ENCODE measurements around the gene KRT76.

KRT76 gene

GRCh38 chr12:52735106-52735505 lies 42.0 kb downstream of the KRT76 start:
- TF ChIP-seq CTCF (IDR thresholded peaks at IDR 0.05) = no peak
- Histone ChIP-seq H3K27ac (no peak overlapping the region), H3K4me3 (no peak overlapping the region)
- no peak for DNase-seq (ENCODE audit: low spot score)

GRCh38 chr12:52730793-52731192 lies 46.4 kb downstream of the KRT76 start:
- no peak for DNase-seq (ENCODE audit: low spot score)
- no peak for TF ChIP-seq CTCF (IDR thresholded peaks at IDR 0.05)
- Histone ChIP-seq H3K27ac (no peak overlapping the region), H3K4me3 (no peak overlapping the region)

- no peak for TF ChIP-seq CTCF (IDR thresholded peaks at IDR 0.05)
- H3K27ac ChIP-seq = no peak overlapping the region
These were observed 46.8 kb downstream of the KRT76 start for GRCh38 chr12:52730383-52730782.

GRCh38 chr12:52729147-52729546 lies 48.0 kb downstream of the KRT76 start:
- no peak for DNase-seq (ENCODE audit: low spot score)
- Histone ChIP-seq H3K27ac (no peak overlapping the region), H3K4me3 (no peak overlapping the region)
- no peak for TF ChIP-seq CTCF (IDR thresholded peaks at IDR 0.05)

More at GRCh38 chr12:52730383-52730782, 46.8 kb downstream of the KRT76 start:
- DNase-seq (ENCODE audit: low spot score) = no peak
- no peak overlapping the region for H3K4me3 ChIP-seq

GRCh38 chr12:52728374-52728773 lies 48.8 kb downstream of the KRT76 start:
- no peak for TF ChIP-seq CTCF (IDR thresholded peaks at IDR 0.05)
- Histone ChIP-seq H3K27ac (no peak overlapping the region), H3K4me3 (no peak overlapping the region)
- no peak for DNase-seq (ENCODE audit: low spot score)

GRCh38 chr12:52727037-52727436 lies 50.1 kb downstream of the KRT76 start:
- TF ChIP-seq CTCF (IDR thresholded peaks at IDR 0.05) = no peak
- DNase-seq (ENCODE audit: low spot score) = no peak
- no peak overlapping the region for H3K27ac ChIP-seq
- no peak overlapping the region for H3K4me3 ChIP-seq

GRCh38 chr12:52726451-52726850 lies 50.7 kb downstream of the KRT76 start:
- H3K27ac ChIP-seq = no peak overlapping the region
- no peak for TF ChIP-seq CTCF (IDR thresholded peaks at IDR 0.05)
- no peak overlapping the region for H3K4me3 ChIP-seq
- DNase-seq (ENCODE audit: low spot score) = no peak
